Measurements from ENCODE around the gene PLXNB3.
A peak's percentile ranks its signal among the peaks of the same experiment; 100 is the strongest.

PLXNB3 gene

DNA sequence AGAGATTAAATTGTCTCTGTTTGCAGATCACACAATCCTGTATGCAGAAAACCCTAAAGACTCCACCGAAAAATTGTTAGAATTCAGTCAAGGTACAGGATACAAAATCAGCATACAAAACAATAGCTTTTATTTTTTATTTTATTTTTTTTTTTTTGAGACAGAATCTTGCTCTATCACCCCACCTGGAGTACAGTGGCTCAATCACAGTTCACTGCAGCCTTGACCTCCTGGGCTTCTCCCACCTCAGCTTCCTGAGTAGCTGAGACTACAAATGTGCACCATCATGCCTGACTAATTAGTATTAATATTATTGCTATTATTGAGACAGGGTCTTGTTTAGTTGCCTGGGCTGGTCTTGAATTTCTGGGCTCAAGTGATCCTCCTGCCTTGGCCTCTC lies 8.9 kb upstream of the PLXNB3 start:
- DNase-seq (ENCODE audit: low read depth in 2 of 2) = no peak

DNA sequence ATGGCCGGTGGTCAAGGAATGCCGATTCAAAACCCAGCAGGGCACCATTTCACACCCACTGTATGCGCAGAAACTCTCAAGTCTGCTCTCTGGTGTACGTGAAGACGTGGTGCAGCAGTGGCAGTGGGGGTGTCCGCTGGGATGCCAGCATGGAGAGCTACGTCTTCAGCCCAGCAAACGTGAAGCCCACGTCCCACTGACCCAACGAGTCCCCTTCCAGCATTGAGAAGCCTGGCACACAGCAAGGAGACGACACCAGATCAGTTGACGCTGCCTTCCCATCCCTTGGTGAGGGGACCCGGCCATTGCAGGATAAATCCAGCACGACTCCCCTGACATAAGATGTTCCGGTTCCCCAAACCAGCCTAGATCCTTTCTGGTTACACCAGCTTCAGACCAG lies 2.2 kb upstream of the PLXNB3 start:
- DNase-seq (ENCODE audit: low read depth in 2 of 2) = no peak

DNA sequence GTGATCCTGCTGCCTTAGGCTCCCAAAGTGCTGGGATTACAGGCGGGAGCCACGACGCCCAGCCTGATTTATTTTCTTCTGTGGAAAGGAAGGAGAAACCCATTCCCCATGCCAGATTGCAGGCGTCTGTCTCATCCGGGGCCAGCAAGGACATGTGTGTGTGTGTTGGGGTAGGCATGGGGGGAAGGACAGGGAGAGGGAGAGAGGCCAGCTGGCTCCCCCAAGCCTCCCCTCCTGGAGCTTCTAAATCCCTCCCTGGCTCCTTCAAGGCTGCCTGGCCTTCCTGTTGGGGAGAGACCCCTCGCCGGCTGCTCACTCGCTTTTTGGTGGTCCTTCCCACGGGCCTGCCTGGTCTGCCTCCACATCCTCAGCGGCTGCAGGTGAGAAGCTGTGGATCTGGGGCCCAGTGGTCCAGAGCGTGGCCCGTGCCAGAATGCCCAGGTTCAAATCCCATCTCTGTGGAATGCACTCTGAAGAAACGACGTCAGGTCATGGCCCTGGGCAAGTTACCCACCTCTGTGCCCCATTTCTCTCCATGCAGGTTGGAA lies 1.3 kb upstream of the PLXNB3 start:
- DNase-seq (ENCODE audit: low read depth in 2 of 2) = no peak

DNA sequence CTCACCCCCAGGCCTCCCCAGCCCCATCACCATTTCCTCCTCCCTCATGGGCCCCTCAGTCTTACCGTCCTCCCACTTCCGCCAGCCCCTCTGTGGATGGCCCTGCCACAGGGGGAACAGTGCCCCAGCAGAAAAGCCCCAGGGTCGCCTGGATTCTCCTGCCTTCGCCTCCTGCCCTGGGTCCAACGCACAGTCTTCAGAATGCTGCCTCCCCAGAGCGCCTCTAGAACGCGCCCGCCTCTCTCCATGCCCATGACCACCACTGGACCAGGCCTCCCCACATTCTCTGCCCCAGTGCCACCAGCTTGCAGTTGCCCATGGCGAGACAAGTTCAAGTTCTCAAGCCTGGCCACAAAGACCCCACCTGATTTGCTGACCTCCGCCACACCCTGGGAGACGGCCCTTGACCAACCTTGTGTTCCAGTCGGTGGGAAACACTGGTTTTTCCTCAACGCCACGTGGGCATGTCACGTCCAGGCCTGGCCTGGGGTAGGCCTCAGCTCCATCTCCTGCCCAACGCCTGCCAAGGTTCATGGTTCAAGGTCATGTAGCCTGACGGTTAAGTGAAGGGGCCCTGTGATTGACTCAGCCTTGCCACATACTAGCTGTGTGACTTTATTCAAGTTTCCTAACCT lies 634 bp upstream of the PLXNB3 start:
- DNase-seq (ENCODE audit: low read depth in 2 of 2) = no peak

DNA sequence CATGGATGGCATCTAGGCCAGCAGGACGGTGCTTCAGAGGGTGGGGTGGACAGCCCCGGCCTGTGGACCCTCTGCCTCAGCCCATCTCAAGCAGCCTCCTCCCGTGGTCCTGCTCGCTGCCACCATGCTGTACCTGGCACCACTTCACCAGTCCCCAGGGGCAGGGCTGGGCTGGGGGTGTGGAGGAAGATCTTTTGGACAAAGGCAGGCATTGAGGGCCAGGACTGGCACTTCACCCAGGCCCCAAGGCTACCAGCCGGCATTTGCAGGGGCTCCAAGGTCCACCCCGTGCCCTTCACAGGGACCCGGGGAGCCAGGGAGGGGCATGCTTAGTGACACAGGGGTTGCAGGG lies 713 bp downstream of the PLXNB3 start:
- no peak for DNase-seq (ENCODE audit: low read depth in 2 of 2)

DNA sequence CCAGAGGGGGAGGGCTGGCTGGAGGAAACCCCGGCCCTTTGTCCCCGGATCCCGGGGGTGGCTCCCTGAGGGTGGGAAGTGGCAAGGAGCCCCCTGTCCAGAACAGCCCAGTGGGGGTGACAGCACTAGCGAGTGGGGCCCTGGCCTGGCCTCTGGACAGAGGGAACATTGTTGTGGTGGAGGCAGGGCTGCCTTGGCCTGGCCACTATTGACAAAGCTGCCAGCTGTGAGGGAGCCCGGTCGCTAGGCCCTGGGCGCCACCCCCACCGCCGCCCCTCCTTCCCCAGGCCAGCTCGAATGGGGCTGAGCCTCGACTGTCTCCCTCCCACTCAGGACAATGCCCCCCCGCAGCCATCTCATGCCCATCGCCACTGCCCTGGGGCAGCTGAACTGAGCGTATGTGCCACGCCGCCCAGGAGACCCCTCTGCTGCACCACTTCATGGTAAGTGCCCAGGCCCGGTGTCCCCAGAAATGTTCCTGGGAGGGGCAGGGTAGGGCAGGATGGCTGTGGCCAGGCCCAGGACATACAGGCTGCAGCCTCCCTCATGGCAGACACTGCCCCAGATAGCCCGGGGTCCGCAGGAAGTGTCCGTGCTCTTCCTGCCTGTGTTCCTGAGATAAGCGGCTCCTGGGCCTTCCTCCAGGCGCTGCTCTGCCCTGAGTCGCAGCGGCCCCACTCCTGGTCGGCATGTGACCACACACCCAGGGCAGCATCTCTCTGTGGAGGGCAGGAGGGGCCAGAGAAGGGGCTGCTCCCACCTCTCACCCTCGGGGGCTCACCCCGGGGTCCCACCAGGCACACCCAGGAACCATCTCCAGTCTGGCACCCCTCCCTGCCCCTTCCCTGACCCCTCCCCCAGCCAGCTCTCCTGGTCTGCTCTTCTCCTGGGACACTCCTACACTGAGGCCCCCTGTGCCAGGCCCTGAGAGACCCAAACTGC lies 1.4 kb downstream of the PLXNB3 start:
- no peak for DNase-seq (ENCODE audit: low read depth in 2 of 2)

DNA sequence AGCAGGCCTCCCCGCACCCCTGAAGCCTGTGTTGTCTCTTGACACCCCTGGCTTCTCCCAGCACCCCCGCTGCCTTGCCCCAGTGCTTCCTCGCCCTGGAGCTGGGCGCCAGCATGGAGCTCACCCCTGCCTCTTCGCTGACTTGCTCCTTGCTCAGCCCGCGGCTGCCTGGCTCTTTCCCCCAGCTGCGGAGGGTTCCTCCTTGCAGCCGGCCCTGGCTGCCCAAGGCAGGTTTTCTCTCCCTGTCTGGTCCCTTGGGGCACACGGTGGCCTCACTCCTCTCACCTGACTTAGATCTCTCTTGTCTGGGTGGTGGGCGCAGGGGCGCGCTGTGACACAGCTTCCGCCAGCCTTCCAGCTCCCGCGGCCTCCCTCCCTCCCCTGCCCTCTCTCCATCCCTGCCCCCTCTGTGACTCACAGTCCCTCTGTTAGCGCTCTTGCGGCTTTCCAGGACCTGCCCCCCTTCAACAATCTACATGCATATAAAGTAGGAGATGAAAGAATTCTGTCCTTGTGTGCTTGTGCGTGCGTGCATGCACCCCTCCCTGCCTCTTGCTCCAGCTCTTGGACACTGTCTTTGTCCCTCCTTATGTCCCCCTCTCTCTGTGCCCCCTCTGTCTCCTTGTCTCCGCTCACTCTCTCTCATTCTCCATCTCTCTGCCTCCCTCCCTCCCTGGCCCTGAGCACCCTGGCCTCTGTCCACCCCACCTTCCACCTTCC lies 2.2 kb downstream of the PLXNB3 start:
- peak; percentile 18 to 24 for DNase-seq (ENCODE audit: low read depth in 2 of 2)

DNA sequence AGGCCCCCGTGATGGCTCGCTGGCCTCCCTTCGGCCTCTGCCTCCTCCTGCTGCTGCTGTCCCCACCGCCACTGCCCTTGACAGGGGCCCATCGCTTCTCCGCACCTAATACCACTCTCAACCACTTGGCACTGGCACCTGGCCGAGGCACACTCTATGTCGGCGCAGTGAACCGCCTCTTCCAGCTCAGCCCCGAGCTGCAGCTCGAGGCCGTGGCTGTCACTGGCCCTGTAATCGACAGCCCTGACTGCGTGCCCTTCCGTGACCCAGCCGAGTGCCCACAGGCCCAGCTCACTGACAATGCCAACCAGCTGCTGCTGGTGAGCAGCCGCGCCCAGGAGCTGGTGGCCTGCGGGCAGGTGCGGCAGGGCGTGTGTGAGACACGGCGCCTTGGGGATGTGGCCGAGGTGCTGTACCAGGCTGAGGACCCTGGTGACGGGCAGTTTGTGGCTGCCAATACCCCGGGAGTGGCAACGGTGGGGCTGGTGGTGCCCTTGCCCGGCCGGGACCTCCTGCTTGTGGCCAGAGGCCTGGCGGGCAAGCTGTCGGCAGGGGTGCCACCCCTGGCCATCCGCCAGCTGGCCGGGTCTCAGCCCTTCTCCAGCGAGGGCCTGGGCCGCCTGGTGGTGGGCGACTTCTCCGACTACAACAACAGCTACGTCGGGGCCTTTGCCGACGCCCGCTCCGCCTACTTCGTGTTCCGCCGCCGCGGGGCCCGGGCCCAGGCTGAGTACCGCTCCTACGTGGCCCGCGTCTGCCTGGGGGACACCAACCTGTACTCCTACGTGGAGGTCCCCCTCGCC lies 3.0 kb downstream of the PLXNB3 start:
- DNase-seq (ENCODE audit: low read depth in 2 of 2) = no peak

DNA sequence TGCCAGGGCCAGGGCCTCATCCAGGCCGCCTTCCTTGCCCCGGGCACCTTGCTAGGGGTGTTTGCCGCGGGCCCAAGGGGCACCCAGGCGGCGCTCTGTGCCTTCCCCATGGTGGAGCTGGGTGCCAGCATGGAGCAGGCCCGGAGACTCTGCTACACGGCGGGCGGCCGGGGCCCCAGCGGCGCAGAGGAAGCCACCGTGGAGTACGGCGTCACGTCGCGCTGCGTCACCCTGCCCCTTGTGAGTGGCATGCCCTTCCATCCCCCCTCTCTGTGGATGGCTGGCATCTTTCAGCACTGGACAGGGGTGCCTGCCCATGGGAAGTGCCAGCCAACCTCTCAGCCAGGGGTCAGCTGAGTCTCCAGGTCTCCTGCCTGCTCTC lies 3.6 kb downstream of the PLXNB3 start:
- no peak for DNase-seq (ENCODE audit: low read depth in 2 of 2)

DNA sequence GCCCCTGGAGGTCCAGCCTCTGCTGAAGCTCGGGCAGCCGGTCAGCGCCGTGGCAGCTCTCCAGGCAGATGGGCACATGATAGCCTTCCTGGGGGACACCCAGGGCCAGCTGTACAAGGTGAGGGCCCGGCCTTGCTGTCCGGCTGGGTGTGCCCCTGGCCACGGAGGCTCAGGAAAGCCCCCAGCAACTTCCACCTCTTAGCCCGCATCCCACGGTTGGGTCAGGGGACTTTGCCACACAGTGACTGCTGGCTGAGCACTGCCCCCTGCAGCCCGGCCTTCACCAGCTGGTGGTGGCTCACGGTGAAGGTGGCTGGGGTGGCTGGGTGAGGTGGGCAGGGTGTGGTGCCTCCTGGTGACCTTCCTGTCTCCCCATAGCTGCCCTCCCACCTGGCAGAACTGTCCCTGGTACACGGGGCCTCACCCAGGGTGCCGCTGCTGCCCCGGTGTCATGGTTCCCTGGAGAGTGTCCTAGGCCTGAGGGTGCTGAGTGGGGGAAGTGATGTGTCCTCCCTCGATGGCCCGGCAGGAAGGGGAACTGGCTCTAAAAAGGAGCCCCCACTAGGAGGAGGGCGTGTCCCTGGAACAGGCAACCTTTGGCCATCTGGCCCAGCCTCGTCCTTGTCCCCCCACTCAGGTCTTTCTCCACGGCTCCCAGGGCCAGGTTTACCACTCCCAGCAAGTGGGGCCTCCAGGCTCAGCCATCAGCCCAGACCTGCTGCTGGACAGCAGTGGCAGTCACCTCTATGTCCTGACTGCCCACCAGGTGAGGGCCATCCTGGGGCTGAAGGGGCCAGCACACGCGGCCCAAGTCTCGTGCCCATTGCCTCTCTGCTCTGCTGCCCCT lies 4.5 kb downstream of the PLXNB3 start:
- no peak for DNase-seq (ENCODE audit: low read depth in 2 of 2)

DNA sequence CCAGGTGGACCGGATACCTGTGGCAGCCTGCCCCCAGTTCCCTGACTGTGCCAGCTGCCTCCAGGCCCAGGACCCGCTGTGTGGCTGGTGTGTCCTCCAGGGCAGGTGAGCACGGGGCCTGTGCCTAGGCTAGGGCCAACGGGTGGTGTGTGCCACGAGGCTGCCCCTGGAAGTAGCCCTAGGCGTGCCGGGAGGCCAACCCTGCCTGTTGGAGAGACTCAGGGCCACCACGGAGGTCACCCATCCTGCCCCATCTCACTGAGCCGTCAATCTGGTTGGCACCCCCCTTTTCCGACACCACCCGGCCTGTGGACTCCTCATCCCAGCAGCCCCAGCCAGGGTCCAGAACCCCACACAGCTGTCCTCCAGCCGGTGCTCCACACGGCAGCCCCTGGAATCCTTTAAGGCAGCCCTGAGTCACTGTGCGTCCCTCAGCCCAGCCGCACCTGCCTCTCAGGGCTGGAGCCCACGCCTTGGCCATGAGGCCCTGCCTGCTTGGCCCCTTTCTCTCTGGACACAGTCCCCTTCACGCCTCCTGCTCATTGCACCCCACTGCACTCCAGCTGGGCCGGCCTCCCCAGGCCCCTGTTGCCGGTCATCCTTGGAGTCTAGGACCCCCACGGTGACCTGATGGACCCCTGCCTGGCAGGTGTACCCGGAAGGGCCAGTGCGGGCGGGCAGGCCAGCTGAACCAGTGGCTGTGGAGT lies 5.3 kb downstream of the PLXNB3 start:
- no peak for DNase-seq (ENCODE audit: low read depth in 2 of 2)

DNA sequence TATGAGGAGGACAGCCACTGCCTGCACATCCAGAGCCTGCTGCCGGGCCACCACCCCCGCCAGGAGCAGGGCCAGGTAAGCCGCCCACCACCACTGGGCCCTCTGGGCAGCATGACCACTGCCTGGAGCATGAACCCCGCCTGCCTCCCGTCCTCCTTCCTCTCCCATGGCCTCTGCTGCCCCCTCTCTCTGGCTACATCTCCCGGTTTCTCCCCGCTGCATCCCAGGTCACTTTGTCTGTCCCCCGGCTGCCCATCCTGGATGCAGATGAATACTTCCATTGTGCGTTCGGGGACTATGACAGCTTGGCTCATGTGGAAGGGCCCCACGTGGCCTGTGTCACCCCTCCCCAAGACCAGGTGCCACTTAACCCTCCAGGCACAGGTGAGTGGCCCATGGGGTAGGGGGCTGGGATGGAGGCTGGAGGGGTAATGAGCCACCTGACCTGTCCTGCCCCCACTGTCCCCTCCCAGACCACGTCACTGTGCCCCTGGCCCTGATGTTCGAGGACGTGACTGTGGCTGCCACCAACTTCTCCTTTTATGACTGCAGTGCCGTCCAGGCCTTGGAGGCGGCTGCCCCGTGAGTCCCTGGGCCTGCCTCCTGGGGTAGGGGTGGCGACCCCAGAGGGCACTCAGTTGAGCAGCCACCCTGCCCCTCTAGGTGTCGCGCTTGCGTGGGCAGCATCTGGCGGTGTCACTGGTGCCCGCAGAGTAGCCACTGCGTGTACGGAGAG lies 6.0 kb downstream of the PLXNB3 start:
- DNase-seq (ENCODE audit: low read depth in 2 of 2) = no peak

DNA sequence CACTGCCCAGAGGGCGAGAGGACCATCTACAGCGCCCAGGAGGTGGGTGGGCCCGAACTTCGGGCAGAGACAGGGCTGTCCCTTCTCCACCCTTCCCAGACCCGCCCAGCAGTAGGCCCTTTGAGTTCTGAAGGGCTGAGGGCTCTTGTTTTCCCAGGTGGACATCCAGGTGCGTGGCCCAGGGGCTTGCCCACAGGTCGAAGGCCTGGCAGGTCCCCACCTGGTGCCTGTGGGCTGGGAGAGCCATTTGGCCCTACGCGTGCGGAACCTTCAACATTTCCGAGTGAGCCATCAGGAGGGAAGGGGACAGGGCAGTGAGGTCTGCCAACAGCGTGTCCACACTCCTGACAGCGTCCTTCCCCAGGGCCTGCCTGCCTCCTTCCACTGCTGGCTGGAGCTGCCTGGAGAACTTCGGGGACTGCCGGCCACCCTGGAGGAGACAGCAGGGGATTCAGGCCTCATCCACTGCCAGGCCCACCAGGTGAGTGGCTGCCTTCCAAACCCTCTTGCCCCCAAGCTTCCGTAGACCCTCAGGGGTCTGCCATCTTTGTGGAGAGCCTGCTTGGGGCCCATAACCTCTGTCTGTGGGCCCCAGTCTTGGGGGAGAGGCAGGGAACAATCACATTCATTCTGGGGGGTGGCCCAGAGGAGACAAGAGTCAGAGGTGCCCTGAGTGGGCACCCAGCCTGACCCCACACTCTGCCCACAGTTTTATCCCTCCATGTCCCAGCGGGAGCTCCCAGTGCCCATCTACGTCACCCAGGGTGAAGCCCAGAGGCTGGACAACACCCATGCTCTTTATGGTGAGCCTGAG lies 6.8 kb downstream of the PLXNB3 start:
- no peak for DNase-seq (ENCODE audit: low read depth in 2 of 2)

DNA sequence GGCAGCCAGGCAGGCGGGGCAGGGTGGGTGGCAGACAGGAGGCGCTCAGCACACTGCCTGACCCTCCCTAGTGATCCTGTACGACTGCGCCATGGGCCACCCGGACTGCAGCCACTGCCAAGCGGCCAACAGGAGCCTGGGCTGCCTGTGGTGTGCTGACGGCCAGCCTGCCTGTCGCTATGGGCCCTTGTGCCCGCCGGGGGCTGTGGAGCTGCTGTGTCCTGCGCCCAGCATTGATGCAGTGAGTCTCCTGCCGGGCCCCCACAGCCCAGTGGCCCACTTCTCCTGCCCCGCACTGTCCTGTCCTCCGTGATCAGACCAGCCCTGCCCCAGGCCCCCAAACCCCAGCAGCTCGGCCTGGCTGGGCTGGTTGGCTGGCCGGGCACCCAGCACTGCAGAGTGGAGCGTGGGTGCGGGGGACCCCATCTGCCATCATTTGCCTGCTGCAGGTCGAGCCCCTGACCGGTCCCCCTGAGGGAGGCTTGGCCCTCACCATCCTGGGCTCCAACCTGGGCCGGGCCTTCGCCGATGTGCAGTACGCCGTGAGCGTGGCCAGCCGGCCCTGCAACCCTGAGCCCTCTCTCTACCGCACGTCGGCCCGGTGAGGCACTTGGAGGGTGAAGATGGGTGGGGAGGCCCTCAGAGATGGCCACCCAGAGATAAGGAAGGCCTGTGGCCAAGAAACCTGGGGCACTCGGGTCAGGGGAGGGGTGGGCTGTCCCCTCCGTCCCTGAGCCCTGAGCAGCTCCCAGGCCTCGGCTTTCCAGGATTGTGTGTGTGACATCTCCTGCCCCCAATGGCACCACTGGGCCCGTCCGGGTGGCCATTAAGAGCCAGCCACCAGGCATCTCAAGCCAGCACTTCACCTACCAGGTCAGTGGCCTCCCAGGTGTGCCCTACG lies 7.6 kb downstream of the PLXNB3 start:
- DNase-seq (ENCODE audit: low read depth in 2 of 2) = no peak

DNA sequence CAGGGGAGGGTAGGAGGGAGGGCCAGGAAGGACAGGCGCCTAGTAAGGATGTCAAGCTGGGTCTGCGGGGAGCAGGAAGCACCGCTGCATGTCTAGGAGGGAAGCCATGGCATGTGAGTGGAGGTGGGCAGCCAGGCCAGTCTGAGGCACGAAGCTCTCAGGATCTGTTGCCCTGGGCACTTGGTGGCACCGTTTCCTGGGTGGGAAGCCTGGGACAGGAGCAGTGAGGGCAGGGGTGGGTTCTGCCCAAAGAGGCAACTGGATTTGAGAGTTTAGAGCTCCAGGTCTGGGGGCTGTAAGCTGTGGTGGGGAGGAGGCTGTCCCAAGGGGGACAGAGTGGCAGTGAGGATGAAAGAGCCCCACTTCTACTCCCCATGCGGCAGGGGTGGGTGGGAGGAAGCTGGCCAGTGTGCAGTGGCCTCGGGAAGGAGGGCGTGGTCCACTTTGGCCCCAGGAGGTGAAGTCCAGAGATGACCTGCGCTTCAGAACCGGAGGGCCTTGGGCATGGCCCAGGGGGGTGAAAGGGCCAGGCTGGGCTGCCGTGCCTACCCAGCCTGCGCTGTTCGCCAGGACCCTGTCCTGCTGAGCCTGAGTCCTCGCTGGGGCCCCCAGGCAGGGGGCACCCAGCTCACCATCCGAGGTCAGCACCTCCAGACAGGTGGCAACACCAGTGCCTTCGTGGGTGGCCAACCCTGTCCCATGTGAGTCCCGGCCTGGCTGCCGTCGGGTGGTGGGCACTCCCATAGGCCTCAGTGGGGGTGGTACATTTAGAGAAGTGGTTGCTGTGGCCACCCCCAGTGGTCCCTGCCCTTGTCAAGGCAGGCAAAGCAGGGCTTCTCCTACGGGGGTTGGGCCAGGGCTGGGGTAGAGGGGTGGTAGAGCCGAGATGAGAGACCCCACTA lies 8.5 kb downstream of the PLXNB3 start:
- DNase-seq (ENCODE audit: low read depth in 2 of 2) = no peak

DNA sequence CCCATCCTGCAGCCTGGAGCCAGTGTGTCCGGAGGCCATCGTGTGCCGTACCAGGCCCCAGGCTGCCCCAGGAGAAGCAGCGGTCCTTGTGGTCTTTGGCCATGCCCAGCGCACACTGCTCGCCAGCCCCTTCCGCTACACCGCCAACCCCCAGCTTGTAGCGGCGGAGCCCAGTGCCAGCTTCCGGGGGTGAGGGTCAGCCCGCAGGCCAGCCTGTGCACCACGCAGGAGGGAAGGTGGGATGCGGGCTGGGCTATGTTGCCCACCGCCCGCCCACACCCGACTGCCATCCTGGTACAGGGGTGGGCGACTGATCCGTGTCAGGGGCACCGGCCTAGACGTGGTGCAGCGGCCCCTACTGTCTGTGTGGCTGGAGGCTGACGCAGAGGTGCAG lies 9.2 kb downstream of the PLXNB3 start:
- DNase-seq (ENCODE audit: low read depth in 2 of 2) = no peak
